HCT116 (cell line): Measurements from ENCODE around the gene LUZP2. TPM values are rescaled to one million over a fixed set of nuclear protein-coding genes. Genes with fewer than 3 reads are reported as not detected.

Experiments used
- ATAC-seq: fragments of 200-7000 bp; cut with Tn5 transposase; 2 replicates; pipeline ENCODE4 v1.9.1; 2020; ENCODE audit warnings: mild to moderate bottlenecking, moderate library complexity
- BruUV-seq: library from RNA; stranded (reverse); fragments of 400-500 nt; replicated peaks from 2 replicates; lab custom pipeline; 2021; lab: Mats Ljungman, UMichigan
- CTCF ChIA-PET: fragments of 300-600 bp; sonication (Branson Sonifier 250); formaldehyde crosslinking; loops from one replicate; lab custom pipeline; 2021; ENCODE audit warnings: antibody characterized with exemption; lab: Charles Lee
- POLR2A ChIA-PET: fragments of 300-600, 350-600 bp; sonication (Branson Sonifier 250); formaldehyde crosslinking; loops from one replicate; lab custom pipeline; 2021; ENCODE audit warnings: antibody characterized with exemption; lab: Charles Lee
- RAD21 ChIA-PET, 2 experiments: fragments of 300-600 bp; sonication (Branson Sonifier 250); formaldehyde crosslinking; loops; one replicate each; lab custom pipeline; 2023; ENCODE audit warnings: low total read pairs in 2 of 2; ENCODE audit not compliant: uncharacterized antibody in 2 of 2, unreplicated experiment in 2 of 2, low non-redundant PET in 1 of 2; lab: Charles Lee
- DNase-seq: peaks from one replicate; pipeline ENCODE4 v3.0.0-alpha.2; 2010; ENCODE audit warnings: low read depth, low spot score
- H2AFZ ChIP-seq: fragments of 200-600 bp; shearing (Covaris generic), sonication (generic); 2 replicates; pipeline ENCODE4 v1.6.1; 2017; ENCODE audit warnings: low read depth, mixed run types, mixed read lengths, antibody characterized with exemption, low read length; ENCODE audit not compliant: poor library complexity, severe bottlenecking
- H3K27ac ChIP-seq: 2 replicates; pipeline ENCODE4 v1.5.1; 2012; ENCODE audit warnings: low read depth, low read length
- H3K27me3 ChIP-seq: fragments of 200-600 bp; sonication (generic); 2 replicates; pipeline ENCODE4 v1.6.1; 2016; ENCODE audit warnings: mixed run types, low read length, mixed read lengths; ENCODE audit not compliant: insufficient read depth
- H3K36me3 ChIP-seq, 2 experiments: fragments of 200-500 bp in 1 of 2; fragments of 200-600 bp in 1 of 2; sonication (Bioruptor generic) in 1 of 2; sonication (generic) in 1 of 2; 2 replicates each; pipeline versions ENCODE4 v1.5.1 to v1.6.1; 2014 to 2016; ENCODE audit warnings: low read length in 2 of 2, inconsistent platforms in 1 of 2, mixed read lengths in 1 of 2, mixed run types in 1 of 2; ENCODE audit not compliant: insufficient read depth in 2 of 2, control insufficient read depth in 1 of 2
- H3K4me1 ChIP-seq, 2 experiments: fragments of 200-600 bp in 1 of 2; sonication (generic) in 1 of 2; 2 replicates each; pipeline versions ENCODE4 v1.5.1 to v1.6.1; 2012 to 2017; ENCODE audit warnings: low read length in 2 of 2, inconsistent platforms in 1 of 2, mild to moderate bottlenecking in 1 of 2, mixed read lengths in 1 of 2, mixed run types in 1 of 2, moderate library complexity in 1 of 2; ENCODE audit not compliant: insufficient read depth in 2 of 2, control insufficient read depth in 1 of 2
- H3K4me2 ChIP-seq: fragments of 200-600 bp; sonication (generic); 2 replicates; pipeline ENCODE4 v1.6.1; 2017; ENCODE audit warnings: mixed run types, low read length, mixed read lengths
- H3K4me3 ChIP-seq, 2 experiments: fragments of 200-600 bp in 1 of 2; sonication (generic) in 1 of 2; replicated peaks in 1 of 2; 2 replicates each; pipeline ENCODE4 v1.5.1; 2011 to 2016; ENCODE audit warnings: low read length in 2 of 2, control low read depth in 1 of 2, low read depth in 1 of 2, mild to moderate bottlenecking in 1 of 2, mixed read lengths in 1 of 2, mixed run types in 1 of 2
- H3K79me2 ChIP-seq: fragments of 200-600 bp; sonication (generic); 2 replicates; pipeline ENCODE4 v1.6.1; 2017; ENCODE audit warnings: mild to moderate bottlenecking, mixed run types, low read length, moderate library complexity, mixed read lengths; ENCODE audit not compliant: insufficient read depth
- H3K9ac ChIP-seq: fragments of 200-600 bp; sonication (generic); 2 replicates; pipeline ENCODE4 v1.6.1; 2016; ENCODE audit warnings: low read length, mixed read lengths
- H3K9me2 ChIP-seq: fragments of 200-600 bp; sonication (generic), shearing (Covaris generic); 2 replicates; pipeline ENCODE4 v1.6.1; 2017; ENCODE audit warnings: mixed run types, mild to moderate bottlenecking, moderate library complexity; ENCODE audit not compliant: insufficient read depth
- H3K9me3 ChIP-seq, 2 experiments: fragments of 200-500 bp in 1 of 2; fragments of 200-600 bp in 1 of 2; sonication (Bioruptor generic) in 1 of 2; sonication (generic) in 1 of 2; 2 replicates each; pipeline ENCODE4 v1.6.1; 2014 to 2017; ENCODE audit warnings: low read length in 2 of 2, mixed read lengths in 2 of 2, inconsistent platforms in 1 of 2, low read depth in 1 of 2, mild to moderate bottlenecking in 1 of 2, mixed run types in 1 of 2, moderate library complexity in 1 of 2; ENCODE audit not compliant: control insufficient read depth in 1 of 2, insufficient read depth in 1 of 2
- H4K20me1 ChIP-seq: fragments of 200-600 bp; sonication (generic), shearing (Covaris generic); 2 replicates; pipeline ENCODE4 v1.6.1; 2017; ENCODE audit warnings: mixed run types, mild to moderate bottlenecking, moderate library complexity; ENCODE audit not compliant: insufficient read depth
- FOSL1 ChIP-seq: IDR thresholded peaks from 2 replicates; pipeline ENCODE4 v1.6.1; 2012; ENCODE audit warnings: low read depth
- JUND ChIP-seq: IDR thresholded peaks from 2 replicates; pipeline ENCODE4 v1.6.1; 2012
- SIN3A ChIP-seq: IDR thresholded peaks from 2 replicates; pipeline ENCODE4 v1.6.1; 2012; ENCODE audit warnings: low read depth
- YY1 ChIP-seq: IDR thresholded peaks from 2 replicates; pipeline ENCODE4 v1.6.1; 2011; ENCODE audit warnings: low read length, low read depth, moderate library complexity, mild to moderate bottlenecking; ENCODE audit not compliant: insufficient replicate concordance; ENCODE audit errors: extremely low read depth
- ZNF274 ChIP-seq: fragments of 200-500 bp; sonication (Bioruptor generic); IDR thresholded peaks from 2 replicates; pipeline ENCODE4 v1.6.1; 2014; ENCODE audit warnings: mild to moderate bottlenecking, low read depth, low read length, inconsistent platforms
- intact Hi-C: fragments of 100-400 bp; cut with micrococcal nuclease; formaldehyde crosslinking; loops from 2 replicates; pipeline ENCODE4 v1.10.0; 2022
- total RNA-seq: library from RNA; stranded (reverse); gene quantifications from one replicate; pipeline ENCODE4 v1.2.1, GENCODE V29; 2021; ENCODE audit not compliant: unreplicated experiment
- TF ChIP-seq, protein P1 (sequence below): IDR thresholded peaks from 2 replicates; pipeline ENCODE4 v1.6.1; 2012
- TF ChIP-seq, protein P2 (sequence below), 3 experiments: fragments of 200-600 bp in 1 of 3; sonication (generic) in 1 of 3; IDR thresholded peaks in 2 of 3; conservative IDR thresholded peaks in 1 of 3; 2 replicates each; pipeline ENCODE4 v1.5.1; 2012 to 2017; ENCODE audit warnings: low read depth in 2 of 3, low read length in 2 of 3, antibody characterized with exemption in 1 of 3, borderline replicate concordance in 1 of 3, control low read depth in 1 of 3, mild to moderate bottlenecking in 1 of 3, mixed read lengths in 1 of 3, mixed run types in 1 of 3, moderate library complexity in 1 of 3; ENCODE audit not compliant: insufficient read depth in 1 of 3
- TF ChIP-seq, protein P3 (sequence below): IDR thresholded peaks from 2 replicates; pipeline ENCODE4 v1.6.1; 2012; ENCODE audit warnings: low read depth

LUZP2 gene
- total RNA-seq, 1 experiment from 2014 or later: not detected

DNA sequence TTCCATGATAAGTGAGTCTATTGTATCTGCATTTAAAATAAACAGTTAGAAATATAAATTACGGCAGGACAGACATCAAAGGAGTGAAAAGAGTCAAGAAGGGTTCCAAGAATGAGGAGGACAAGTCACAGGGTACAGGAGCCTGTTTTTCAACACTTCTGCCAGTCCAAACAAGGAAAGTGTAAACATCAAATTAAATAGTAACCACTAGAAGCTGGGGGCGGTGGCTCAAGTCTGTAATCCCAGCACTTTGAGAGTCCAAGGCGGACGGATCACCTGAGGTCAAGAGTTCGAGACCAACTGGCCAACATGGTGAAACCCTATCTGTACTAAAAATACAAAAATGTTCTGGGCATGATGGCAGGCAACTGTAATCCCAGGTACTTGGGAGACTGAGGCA lies 219.6 kb downstream of the LUZP2 start:
- ChIA-PET POLR2A (no interaction called here), RAD21 (no interaction called here), CTCF (no interaction called here)
- ATAC-seq (no peak), DNase-seq (no peak)
- BruUV-seq: no TSS peak
- Histone ChIP-seq H3K4me3 (no peak overlapping the region), H3K4me2 (no peak overlapping the region), H4K20me1 (no peaks in the 10 kb centered on the region), H2AFZ (no peak overlapping the region), H3K27me3 (no peaks in the 10 kb centered on the region), H3K9me3 (peaks cover 0 to 3% of the 10 kb centered on the region in 2 experiments; a peak in 2 of 4 replicates), H3K79me2 (no peaks in the 10 kb centered on the region), H3K9me2 (no peaks in the 10 kb centered on the region), H3K9ac (no peak overlapping the region)
- intact Hi-C loops: no loop called here
- no peak for TF ChIP-seq YY1
- TF ChIP-seq, protein P1, sequence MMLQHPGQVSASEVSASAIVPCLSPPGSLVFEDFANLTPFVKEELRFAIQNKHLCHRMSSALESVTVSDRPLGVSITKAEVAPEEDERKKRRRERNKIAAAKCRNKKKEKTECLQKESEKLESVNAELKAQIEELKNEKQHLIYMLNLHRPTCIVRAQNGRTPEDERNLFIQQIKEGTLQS: no peak
- TF ChIP-seq, protein P2, sequence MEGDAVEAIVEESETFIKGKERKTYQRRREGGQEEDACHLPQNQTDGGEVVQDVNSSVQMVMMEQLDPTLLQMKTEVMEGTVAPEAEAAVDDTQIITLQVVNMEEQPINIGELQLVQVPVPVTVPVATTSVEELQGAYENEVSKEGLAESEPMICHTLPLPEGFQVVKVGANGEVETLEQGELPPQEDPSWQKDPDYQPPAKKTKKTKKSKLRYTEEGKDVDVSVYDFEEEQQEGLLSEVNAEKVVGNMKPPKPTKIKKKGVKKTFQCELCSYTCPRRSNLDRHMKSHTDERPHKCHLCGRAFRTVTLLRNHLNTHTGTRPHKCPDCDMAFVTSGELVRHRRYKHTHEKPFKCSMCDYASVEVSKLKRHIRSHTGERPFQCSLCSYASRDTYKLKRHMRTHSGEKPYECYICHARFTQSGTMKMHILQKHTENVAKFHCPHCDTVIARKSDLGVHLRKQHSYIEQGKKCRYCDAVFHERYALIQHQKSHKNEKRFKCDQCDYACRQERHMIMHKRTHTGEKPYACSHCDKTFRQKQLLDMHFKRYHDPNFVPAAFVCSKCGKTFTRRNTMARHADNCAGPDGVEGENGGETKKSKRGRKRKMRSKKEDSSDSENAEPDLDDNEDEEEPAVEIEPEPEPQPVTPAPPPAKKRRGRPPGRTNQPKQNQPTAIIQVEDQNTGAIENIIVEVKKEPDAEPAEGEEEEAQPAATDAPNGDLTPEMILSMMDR (IDR thresholded peaks at IDR 0.05 in 2 of 3, conservative IDR thresholded peaks at IDR 0.05 in 1 of 3; ENCODE audit: borderline replicate concordance in 1 of 3, insufficient read depth in 1 of 3, low read depth in 2 of 3, low read length in 2 of 3): no peak
- TF ChIP-seq, protein P3, sequence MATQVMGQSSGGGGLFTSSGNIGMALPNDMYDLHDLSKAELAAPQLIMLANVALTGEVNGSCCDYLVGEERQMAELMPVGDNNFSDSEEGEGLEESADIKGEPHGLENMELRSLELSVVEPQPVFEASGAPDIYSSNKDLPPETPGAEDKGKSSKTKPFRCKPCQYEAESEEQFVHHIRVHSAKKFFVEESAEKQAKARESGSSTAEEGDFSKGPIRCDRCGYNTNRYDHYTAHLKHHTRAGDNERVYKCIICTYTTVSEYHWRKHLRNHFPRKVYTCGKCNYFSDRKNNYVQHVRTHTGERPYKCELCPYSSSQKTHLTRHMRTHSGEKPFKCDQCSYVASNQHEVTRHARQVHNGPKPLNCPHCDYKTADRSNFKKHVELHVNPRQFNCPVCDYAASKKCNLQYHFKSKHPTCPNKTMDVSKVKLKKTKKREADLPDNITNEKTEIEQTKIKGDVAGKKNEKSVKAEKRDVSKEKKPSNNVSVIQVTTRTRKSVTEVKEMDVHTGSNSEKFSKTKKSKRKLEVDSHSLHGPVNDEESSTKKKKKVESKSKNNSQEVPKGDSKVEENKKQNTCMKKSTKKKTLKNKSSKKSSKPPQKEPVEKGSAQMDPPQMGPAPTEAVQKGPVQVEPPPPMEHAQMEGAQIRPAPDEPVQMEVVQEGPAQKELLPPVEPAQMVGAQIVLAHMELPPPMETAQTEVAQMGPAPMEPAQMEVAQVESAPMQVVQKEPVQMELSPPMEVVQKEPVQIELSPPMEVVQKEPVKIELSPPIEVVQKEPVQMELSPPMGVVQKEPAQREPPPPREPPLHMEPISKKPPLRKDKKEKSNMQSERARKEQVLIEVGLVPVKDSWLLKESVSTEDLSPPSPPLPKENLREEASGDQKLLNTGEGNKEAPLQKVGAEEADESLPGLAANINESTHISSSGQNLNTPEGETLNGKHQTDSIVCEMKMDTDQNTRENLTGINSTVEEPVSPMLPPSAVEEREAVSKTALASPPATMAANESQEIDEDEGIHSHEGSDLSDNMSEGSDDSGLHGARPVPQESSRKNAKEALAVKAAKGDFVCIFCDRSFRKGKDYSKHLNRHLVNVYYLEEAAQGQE: no peak
- no peak for TF ChIP-seq ZNF274
- TF ChIP-seq SIN3A: no peak
- TF ChIP-seq FOSL1: no peak
- TF ChIP-seq JUND: no peak
- TF ChIP-seq, all 23 proteins: peak for 0
- Histone ChIP-seq H3K4me1 (no peaks in the 10 kb centered on the region), H3K27ac (no peak overlapping the region), H3K36me3 (no peaks in the 10 kb centered on the region)
